Parathyroid adenoma (tissue), 2 donors: Measurements from ENCODE around the gene UFSP2.
A peak's percentile ranks its signal among the peaks of the same experiment; 100 is the strongest.

ENCODE experiments used
- H2AFZ ChIP-seq: fragments of 300-600 bp; sonication (generic); one replicate; pipeline ENCODE4 v1.7.0; 2017; ENCODE audit warnings: antibody characterized with exemption, mild to moderate bottlenecking
- H3K27ac ChIP-seq: fragments of 300-600 bp; sonication (generic); one replicate; pipeline ENCODE4 v1.7.0; 2017
- H3K27me3 ChIP-seq: fragments of 300-600 bp; sonication (generic); one replicate; pipeline ENCODE4 v1.7.0; 2017; ENCODE audit warnings: low read length; ENCODE audit not compliant: control insufficient read depth, insufficient read depth
- H3K36me3 ChIP-seq: fragments of 300-600 bp; sonication (generic); one replicate; pipeline ENCODE4 v1.7.0; 2017; ENCODE audit warnings: low read length; ENCODE audit not compliant: control insufficient read depth, insufficient read depth
- H3K4me1 ChIP-seq: fragments of 300-600 bp; sonication (generic); one replicate; pipeline ENCODE4 v1.7.0; 2017; ENCODE audit warnings: control low read depth
- H3K4me2 ChIP-seq: fragments of 300-600 bp; sonication (generic); one replicate; pipeline ENCODE4 v1.7.0; 2017; ENCODE audit warnings: low read length
- H3K4me3 ChIP-seq: fragments of 300-600 bp; sonication (generic); one replicate; pipeline ENCODE4 v1.7.0; 2017; ENCODE audit warnings: low read depth, low read length
- H3K79me2 ChIP-seq: fragments of 300-600 bp; sonication (generic); one replicate; pipeline ENCODE4 v1.7.0; 2017; ENCODE audit warnings: control low read depth
- H3K9ac ChIP-seq: fragments of 300-600 bp; sonication (generic); one replicate; pipeline ENCODE4 v1.7.0; 2017; ENCODE audit warnings: mild to moderate bottlenecking
- H3K9me3 ChIP-seq: fragments of 300-600 bp; sonication (generic); one replicate; pipeline ENCODE4 v1.7.0; 2017; ENCODE audit warnings: low read length; ENCODE audit not compliant: control insufficient read depth
- TF ChIP-seq, protein P1 (sequence below): fragments of 300-600 bp; sonication (generic); IDR thresholded peaks from one replicate; pipeline ENCODE4 v1.7.0; 2017; ENCODE audit warnings: antibody characterized with exemption, mild to moderate bottlenecking
- donor health status: primary hyperparathyroidism.

The UFSP2 gene

DNA sequence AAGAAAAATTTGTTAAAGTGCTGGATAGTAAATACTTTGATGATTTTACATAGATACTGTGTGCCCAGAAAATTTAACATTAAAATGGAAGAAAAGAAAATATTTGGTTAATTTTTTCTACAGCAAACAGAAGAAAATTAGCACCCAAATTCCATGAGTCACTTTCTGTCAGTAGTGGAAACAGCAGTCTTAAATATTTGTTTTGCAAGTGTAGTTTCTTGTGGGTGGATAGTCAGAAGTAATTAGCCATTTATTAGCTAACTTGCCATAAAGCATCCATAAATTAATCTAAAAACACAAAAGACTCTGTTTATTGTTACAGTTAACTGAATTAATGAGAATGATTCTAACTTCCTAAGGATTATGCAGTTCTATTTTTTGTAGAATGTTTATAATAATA is 9.7 kb upstream of the UFSP2 start:
- TF ChIP-seq, protein P1, sequence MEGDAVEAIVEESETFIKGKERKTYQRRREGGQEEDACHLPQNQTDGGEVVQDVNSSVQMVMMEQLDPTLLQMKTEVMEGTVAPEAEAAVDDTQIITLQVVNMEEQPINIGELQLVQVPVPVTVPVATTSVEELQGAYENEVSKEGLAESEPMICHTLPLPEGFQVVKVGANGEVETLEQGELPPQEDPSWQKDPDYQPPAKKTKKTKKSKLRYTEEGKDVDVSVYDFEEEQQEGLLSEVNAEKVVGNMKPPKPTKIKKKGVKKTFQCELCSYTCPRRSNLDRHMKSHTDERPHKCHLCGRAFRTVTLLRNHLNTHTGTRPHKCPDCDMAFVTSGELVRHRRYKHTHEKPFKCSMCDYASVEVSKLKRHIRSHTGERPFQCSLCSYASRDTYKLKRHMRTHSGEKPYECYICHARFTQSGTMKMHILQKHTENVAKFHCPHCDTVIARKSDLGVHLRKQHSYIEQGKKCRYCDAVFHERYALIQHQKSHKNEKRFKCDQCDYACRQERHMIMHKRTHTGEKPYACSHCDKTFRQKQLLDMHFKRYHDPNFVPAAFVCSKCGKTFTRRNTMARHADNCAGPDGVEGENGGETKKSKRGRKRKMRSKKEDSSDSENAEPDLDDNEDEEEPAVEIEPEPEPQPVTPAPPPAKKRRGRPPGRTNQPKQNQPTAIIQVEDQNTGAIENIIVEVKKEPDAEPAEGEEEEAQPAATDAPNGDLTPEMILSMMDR = no peak

DNA sequence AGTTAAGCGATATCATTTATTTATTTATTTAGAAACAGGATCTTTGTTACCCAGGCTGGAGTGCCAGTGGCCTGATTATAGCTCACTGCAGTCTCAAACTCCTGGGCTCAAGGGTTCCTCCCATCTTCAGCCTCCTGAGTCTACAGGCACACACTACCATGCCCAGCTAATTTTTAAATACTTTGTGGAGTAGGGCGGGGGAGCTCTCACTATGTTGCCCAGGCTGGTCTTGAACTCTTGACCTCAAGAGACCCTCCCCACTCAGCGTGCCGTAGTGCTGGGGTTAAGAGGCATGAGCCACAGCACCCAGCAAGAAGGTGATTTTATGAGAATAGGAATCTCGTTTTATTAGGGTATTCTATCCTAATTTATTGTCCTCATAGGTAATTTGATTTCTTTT is 3.9 kb upstream of the UFSP2 start:
- H3K4me1 ChIP-seq = peaks cover 2% of the 10 kb centered on the region
- TF ChIP-seq, protein P1 = no peak
- H3K27ac ChIP-seq = no peak overlapping the region
- no peak overlapping the region for H3K9ac ChIP-seq
- no peak overlapping the region for H2AFZ ChIP-seq
- H3K36me3 ChIP-seq = no peaks in the 10 kb centered on the region
- H3K9me3 ChIP-seq = no peaks in the 10 kb centered on the region
- peaks cover 8% of the 10 kb centered on the region for H3K79me2 ChIP-seq
- no peak overlapping the region for H3K4me3 ChIP-seq
- no peak overlapping the region for H3K4me2 ChIP-seq
- H3K27me3 ChIP-seq = no peaks in the 10 kb centered on the region

More for the DNA sequence above, 9.7 kb upstream of the UFSP2 start:
- Histone ChIP-seq H2AFZ (no peak overlapping the region), H3K4me1 (no peaks in the 10 kb centered on the region), H3K4me2 (no peak overlapping the region), H3K4me3 (no peak overlapping the region), H3K9ac (no peak overlapping the region), H3K9me3 (no peaks in the 10 kb centered on the region), H3K27me3 (no peaks in the 10 kb centered on the region), H3K27ac (no peak overlapping the region), H3K36me3 (no peaks in the 10 kb centered on the region), H3K79me2 (no peaks in the 10 kb centered on the region)

- Histone ChIP-seq H2AFZ (no peak overlapping the region), H3K9ac (no peak overlapping the region)
- TF ChIP-seq, protein P1 = no peak
These were observed 1.4 kb upstream of the UFSP2 start for GRCh38 chr4:185426960-185427688.

DNA sequence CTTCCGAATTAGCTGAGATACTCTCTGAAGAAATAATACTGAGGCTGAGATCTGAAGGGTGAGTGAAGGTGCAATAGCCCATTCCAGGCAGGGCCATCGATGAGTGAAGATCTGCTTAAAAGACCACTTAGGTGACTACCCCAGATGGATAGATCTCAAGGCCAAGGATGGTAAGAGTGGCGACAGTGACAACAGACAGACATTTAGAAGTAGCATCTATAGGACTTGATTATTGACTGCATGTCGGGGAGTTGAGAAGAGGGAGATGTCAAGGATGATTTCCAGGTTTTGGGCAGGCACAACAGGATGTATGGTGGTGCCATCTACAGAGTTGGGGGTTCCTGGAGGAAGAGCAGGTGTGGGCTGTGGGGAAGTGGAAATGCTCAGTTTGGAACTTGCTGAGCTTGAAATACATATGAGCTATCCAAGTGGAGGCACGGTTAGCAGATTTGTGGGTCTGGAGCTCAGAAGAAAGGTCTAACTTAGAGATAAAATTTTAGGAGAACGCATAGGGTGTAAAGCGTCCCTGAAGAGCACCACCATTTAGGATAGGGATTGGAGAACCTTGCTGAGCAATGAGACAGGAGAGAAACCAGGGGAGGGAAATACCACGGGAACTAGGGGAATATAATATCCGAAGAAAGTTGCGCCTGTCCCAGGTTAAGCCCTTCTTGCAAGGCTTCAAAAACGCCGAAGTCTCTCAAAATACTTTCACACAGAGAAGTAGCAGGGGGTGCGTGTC is 688 bp downstream of the UFSP2 start:
- Histone ChIP-seq H3K27ac (peak overlapping the region; percentile 97), H3K79me2 (peaks cover 10% of the 10 kb centered on the region), H3K4me3 (peak overlapping the region; percentile 98), H3K36me3 (no peaks in the 10 kb centered on the region), H3K9me3 (no peaks in the 10 kb centered on the region), H2AFZ (peak overlapping the region; percentile 94), H3K4me2 (peak overlapping the region; percentile 83), H3K27me3 (no peaks in the 10 kb centered on the region), H3K4me1 (peaks cover 3% of the 10 kb centered on the region), H3K9ac (peak overlapping the region; percentile 87)
- TF ChIP-seq, protein P1 = no peak

More at GRCh38 chr4:185426960-185427688, 1.4 kb upstream of the UFSP2 start:
- no peaks in the 10 kb centered on the region for H3K27me3 ChIP-seq
- no peaks in the 10 kb centered on the region for H3K9me3 ChIP-seq
- peaks cover 3% of the 10 kb centered on the region for H3K4me1 ChIP-seq
- H3K4me3 ChIP-seq = no peak overlapping the region
- no peak overlapping the region for H3K4me2 ChIP-seq
- peaks cover 10% of the 10 kb centered on the region for H3K79me2 ChIP-seq
- no peak overlapping the region for H3K27ac ChIP-seq
- no peaks in the 10 kb centered on the region for H3K36me3 ChIP-seq
